ENCODE measurements around the gene TESK2.

The TESK2 gene

DNA sequence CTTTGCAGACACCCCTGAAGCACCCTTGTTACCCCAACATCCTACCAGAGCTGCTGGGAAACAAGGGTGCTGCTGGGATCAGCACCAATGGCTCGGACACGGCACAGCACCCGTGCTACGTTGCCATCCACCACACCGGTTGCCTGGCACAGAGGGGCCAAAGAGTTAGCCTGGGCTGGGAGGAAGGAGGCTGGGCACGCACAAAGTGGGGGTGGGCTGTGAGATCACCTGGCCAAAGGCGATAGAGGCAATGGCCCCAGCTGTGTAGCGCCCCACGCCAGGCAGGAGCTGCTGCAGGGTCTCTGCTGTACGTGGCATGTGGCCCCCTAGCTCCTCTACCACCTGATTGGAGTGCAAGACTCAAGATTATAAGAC lies 158.6 kb downstream of the TESK2 start:
- no peak overlapping the region for H3K4me3 ChIP-seq (ENCODE audit: low read length)

DNA sequence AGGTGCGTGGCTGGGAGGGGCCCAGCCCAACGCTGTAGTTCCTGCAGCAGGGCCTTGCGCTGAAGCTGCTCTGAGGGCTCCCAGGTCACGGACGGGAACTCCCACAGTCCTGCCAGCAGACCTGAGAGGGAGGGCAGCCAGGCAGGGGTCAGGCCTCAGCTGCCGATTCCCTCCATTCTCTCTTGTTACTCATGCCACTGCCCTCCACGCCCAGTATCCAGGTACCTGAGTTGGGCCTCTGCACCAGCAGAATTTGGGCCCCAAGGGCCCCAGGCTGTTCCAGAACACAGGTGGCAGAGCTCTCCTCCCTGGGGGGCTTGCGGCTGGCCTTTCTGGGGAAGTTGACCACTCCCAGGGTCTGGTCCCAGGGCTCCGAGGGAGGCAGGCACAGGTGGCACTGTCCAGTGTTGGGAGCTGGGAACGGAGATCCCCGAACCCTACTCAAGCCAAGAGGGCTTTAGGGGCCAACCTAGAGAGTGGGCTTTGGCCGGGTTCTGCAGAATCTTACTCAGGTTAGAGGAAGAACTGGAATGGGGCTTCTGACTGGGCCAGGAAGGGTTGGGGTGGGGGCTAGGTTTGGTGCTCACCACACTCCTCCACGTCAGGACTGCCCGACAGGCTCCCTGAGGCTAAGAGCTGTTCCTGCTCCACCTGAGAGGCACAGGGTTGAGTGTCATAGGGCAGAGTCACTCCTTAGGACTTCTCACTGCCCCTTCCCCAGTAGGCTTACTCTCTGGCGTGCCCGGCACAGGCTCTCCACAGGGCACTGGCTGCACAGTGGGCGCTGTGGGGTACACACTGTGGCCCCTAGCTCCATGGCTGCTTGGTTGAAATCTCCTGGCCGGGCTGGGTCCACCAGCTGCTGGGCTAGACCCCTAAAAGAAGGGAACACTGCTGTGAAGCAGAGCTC lies 159.3 kb downstream of the TESK2 start:
- TF ChIP-seq, protein P1, sequence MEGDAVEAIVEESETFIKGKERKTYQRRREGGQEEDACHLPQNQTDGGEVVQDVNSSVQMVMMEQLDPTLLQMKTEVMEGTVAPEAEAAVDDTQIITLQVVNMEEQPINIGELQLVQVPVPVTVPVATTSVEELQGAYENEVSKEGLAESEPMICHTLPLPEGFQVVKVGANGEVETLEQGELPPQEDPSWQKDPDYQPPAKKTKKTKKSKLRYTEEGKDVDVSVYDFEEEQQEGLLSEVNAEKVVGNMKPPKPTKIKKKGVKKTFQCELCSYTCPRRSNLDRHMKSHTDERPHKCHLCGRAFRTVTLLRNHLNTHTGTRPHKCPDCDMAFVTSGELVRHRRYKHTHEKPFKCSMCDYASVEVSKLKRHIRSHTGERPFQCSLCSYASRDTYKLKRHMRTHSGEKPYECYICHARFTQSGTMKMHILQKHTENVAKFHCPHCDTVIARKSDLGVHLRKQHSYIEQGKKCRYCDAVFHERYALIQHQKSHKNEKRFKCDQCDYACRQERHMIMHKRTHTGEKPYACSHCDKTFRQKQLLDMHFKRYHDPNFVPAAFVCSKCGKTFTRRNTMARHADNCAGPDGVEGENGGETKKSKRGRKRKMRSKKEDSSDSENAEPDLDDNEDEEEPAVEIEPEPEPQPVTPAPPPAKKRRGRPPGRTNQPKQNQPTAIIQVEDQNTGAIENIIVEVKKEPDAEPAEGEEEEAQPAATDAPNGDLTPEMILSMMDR (conservative IDR thresholded peaks at IDR 0.05; ENCODE audit: low read length), result no peak
- no peak for DNase-seq (ENCODE audit: low read depth)
- H3K4me3 ChIP-seq (ENCODE audit: low read length), result no peak overlapping the region

More for the DNA sequence above, 158.6 kb downstream of the TESK2 start:
- DNase-seq (ENCODE audit: low read depth), result no peak
- TF ChIP-seq, protein P1 (conservative IDR thresholded peaks at IDR 0.05; ENCODE audit: low read length), result no peak

DNA sequence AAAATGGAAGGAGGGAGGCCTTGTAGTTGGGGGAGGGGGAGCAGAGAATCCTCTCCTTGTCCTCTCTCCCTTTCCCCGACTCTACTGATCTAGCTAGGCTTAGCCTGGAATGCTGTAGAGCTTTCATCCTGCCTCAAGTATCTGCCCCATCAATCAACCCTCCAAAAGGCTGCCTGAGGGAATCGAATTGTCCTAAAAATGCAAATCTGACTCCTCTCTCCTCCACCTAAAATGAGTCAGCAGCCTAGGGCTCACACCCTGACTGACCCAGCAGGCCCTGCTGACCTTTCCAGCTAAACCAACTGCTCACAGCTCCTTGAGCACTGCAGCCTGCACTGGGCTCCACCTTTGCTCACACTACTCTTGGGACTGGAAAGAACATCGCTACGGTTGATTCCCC lies 161.5 kb downstream of the TESK2 start:
- TF ChIP-seq, protein P1 (conservative IDR thresholded peaks at IDR 0.05; ENCODE audit: low read length), result no peak
- H3K4me3 ChIP-seq (ENCODE audit: low read length), result no peak overlapping the region
- no peak for DNase-seq (ENCODE audit: low read depth)

DNA sequence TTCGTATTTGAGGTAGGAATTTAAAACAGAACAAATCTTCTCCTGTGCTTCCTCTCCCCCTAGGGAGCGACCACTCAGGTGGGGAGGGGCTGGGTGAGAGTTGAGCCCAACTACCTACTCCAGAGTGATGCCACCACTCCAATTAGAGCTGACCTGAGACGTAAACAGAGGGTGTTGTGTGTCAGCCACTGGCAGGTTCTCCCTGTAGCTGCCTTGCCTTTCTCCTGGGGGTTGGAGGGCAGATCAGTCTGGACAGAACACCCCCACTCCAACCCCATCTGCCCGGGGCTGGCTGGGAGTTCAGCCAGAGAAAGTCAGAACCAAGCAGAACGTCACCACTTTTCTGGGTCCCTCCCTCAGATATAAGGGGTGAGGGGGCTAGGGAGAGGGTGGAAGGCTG lies 162.3 kb downstream of the TESK2 start:
- DNase-seq (ENCODE audit: low read depth), result no peak

DNA sequence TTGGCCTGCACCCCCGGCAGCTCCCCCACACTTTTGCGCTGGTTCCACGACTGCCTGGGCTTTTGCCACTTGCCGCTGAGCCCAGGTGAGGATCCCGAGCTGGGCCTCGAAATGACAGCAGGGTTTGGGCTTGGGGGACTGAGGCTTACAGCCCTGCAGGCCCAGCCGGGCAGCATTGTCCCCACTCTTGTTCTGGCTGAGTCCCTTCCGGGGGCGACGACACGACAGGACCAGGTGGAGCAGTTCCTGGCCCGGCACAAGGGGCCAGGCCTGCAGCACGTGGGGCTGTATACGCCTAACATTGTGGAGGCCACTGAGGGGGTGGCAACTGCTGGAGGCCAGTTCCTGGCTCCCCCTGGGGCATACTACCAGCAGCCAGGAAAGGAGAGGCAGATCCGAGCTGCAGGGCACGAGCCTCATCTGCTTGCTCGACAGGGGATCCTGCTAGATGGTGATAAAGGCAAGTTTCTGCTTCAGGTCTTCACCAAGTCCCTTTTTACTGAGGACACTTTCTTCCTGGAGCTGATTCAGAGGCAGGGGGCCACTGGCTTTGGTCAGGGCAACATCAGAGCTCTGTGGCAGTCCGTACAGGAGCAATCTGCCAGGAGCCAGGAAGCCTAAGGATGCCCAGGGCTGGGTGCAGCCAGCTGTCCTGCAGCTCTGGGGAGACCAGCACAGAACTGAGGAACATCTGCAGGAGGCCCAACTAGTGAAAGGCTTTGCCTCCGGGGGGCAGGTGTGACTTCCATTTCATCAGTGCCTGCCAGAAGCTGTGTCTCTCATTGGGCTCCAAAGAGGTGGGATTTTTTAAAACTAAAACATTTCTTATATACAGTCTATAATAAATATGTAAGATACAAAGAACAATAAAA lies 163.1 kb downstream of the TESK2 start:
- no peak for DNase-seq (ENCODE audit: low read depth)
- TF ChIP-seq, protein P1 (conservative IDR thresholded peaks at IDR 0.05; ENCODE audit: low read length), result no peak
- no peak overlapping the region for H3K4me3 ChIP-seq (ENCODE audit: low read length)

More for the DNA sequence above, 162.3 kb downstream of the TESK2 start:
- TF ChIP-seq, protein P1 (conservative IDR thresholded peaks at IDR 0.05; ENCODE audit: low read length), result no peak
- H3K4me3 ChIP-seq (ENCODE audit: low read length), result no peak overlapping the region

DNA sequence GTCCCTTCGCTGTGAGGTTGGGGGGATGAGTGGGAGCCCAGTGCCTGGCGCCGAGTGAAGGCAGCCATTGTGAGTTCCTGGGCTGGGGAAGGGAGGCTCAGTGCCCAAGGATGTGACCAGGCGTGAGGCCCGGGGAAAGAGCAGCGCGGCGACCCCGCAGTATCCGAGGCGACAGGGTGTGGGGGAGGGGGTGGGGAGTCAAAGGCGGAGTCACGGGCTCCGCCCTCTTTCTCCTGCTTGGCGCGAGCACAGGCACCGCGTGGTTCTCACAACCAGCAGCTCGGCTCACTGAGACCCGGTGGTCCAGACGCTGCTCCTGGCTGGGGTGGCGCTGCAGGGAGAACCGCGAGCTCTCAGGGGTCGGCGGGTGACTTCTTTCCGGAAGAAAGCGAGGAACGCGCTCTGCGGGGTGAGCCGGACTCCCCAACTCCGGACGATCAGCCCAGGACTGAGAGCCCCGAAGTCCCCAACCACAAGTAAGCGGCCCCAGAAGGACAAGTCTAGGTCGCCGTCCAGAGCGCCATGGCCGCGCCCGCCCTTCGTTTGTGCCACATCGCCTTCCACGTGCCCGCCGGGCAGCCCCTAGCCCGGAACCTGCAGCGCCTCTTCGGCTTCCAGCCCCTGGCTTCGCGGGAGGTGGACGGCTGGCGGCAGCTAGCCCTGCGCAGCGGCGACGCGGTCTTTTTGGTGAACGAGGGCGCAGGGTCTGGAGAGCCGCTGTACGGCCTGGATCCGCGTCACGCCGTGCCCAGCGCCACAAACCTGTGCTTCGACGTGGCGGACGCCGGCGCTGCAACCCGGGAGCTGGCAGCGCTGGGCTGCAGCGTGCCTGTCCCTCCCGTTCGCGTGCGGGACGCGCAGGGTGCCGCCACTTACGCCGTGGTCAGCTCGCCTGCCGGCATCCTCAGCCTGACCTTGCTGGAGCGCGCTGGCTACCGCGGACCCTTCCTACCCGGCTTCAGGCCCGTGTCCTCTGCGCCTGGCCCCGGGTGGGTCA lies 164.0 kb downstream of the TESK2 start, which contains the start of gene HPDL:
HPDL (plus strand) TSS at position 269 of the 997 bp plus-strand sequence; CDS start at position 523, 254 bp downstream.
- peak; percentile 32 for DNase-seq (ENCODE audit: low read depth)
- TF ChIP-seq, protein P1 (conservative IDR thresholded peaks at IDR 0.05; ENCODE audit: low read length), result no peak
- peak within 1 kb of the TSS; percentile 65 for H3K4me3 ChIP-seq (ENCODE audit: low read length)

Measured in AG10803 (cell line).